NCI-H2196 treated with DMSO at 0.1 percent for 48 hours (cell line): ENCODE measurements around the gene ZIC3.
"Not testable (repeated sequence)": the region's sequence is repeated elsewhere in the genome, so short reads cannot be mapped to it uniquely, and the experiment has no call there.

Source experiments
- DNase-seq: peaks from one replicate; lab custom pipeline; 2025; ENCODE audit not compliant: unreplicated experiment; lab: John Stamatoyannopoulos, UW

The ZIC3 gene

GRCh38 chrX:137565921-137566745 lies at the start of gene ZIC3:
ZIC3 (plus strand) TSS chrX:137566127; CDS start chrX:137566692, 565 bp downstream.
- no peak for DNase-seq

- DNase-seq, result no peak
Measured at GRCh38 chrX:137519459-137519858, 46.5 kb upstream of the ZIC3 start.

- DNase-seq, result no peak
Measured at GRCh38 chrX:137545711-137546651, 19.9 kb upstream of the ZIC3 start.

GRCh38 chrX:137547291-137547690 lies 18.6 kb upstream of the ZIC3 start:
- no peak for DNase-seq

- no peak for DNase-seq
Measured at GRCh38 chrX:137548261-137548660, 17.7 kb upstream of the ZIC3 start.

- DNase-seq, result no peak
Measured at GRCh38 chrX:137549073-137549472, 16.9 kb upstream of the ZIC3 start.

- DNase-seq, result no peak
Measured at GRCh38 chrX:137549851-137550664, 15.9 kb upstream of the ZIC3 start.

- DNase-seq, result no peak
Measured at GRCh38 chrX:137550665-137551261, 15.2 kb upstream of the ZIC3 start.

- not testable (repeated sequence) for DNase-seq
Measured at GRCh38 chrX:137552098-137552497, 13.8 kb upstream of the ZIC3 start.

GRCh38 chrX:137562096-137562495 lies 3.8 kb upstream of the ZIC3 start:
- no peak for DNase-seq

- no peak for DNase-seq
Measured at GRCh38 chrX:137563681-137564651, 2.0 kb upstream of the ZIC3 start.

GRCh38 chrX:137565318-137565904 lies 516 bp upstream of the ZIC3 start:
- no peak for DNase-seq

- no peak for DNase-seq
Measured at GRCh38 chrX:137566746-137567679, 1.1 kb downstream of the ZIC3 start.

GRCh38 chrX:137567682-137568232 lies 1.8 kb downstream of the ZIC3 start:
- DNase-seq, result no peak

GRCh38 chrX:137568741-137569469 lies 3.0 kb downstream of the ZIC3 start:
- no peak for DNase-seq

- DNase-seq, result no peak
Measured at GRCh38 chrX:137569470-137569891, 3.6 kb downstream of the ZIC3 start.
